Ascending aorta (tissue), 2 donors: ENCODE results near the gene GRIA1. TPM values are rescaled to one million over a fixed set of nuclear protein-coding genes. Genes with fewer than 3 reads are reported as not detected.

Experiments used
- DNase-seq, 2 donors: peaks; one replicate each; pipeline ENCODE4 v3.0.0-alpha.2; 2019; ENCODE audit warnings: low spot score in 2 of 2
- H3K27ac ChIP-seq, 2 donors: fragments of 200-600 bp; sonication (generic); one replicate each; pipeline ENCODE4 v1.5.1; 2016 to 2017; ENCODE audit warnings: mild to moderate bottlenecking in 1 of 2
- H3K27me3 ChIP-seq: fragments of 200-600 bp; sonication (generic); one replicate; pipeline ENCODE4 v1.5.1; 2017
- H3K36me3 ChIP-seq, 2 donors: fragments of 200-600 bp; sonication (generic); one replicate each; pipeline ENCODE4 v1.5.1; 2016
- H3K4me1 ChIP-seq, 2 donors: fragments of 200-600 bp; sonication (generic); one replicate each; pipeline ENCODE4 v1.5.1; 2016 to 2017; ENCODE audit warnings: mild to moderate bottlenecking in 1 of 2
- H3K4me3 ChIP-seq, 2 donors: fragments of 200-600 bp; sonication (generic); one replicate each; pipeline ENCODE4 v1.5.1; 2016 to 2017; ENCODE audit warnings: mild to moderate bottlenecking in 1 of 2
- H3K9me3 ChIP-seq, 2 donors: fragments of 200-600 bp; sonication (generic); one replicate each; pipeline ENCODE4 v1.5.1; 2016
- CTCF ChIP-seq, 3 experiments: fragments of 200-600 bp in 2 of 3; fragments of 450-650 bp in 1 of 3; sonication (generic) in 2 of 3; IDR thresholded peaks; one replicate each; pipeline ENCODE4 v1.5.1; 2016 to 2019; ENCODE audit warnings: antibody characterized with exemption in 3 of 3, mild to moderate bottlenecking in 1 of 3, moderate library complexity in 1 of 3
- intact Hi-C: fragments of 100-400 bp; cut with DNase I; formaldehyde crosslinking; loops from one replicate; pipeline ENCODE4 v1.15.1; 2023
- total RNA-seq: library from RNA; depleted of rRNA; stranded (reverse); fragments of >200 nt; gene quantifications from one replicate; pipeline ENCODE4 v1.1.0, GENCODE V29; 2016

The GRIA1 gene
- total RNA-seq, 1 donor from 2014 or later: 7.0 TPM

- Histone ChIP-seq H3K4me3 (no peak overlapping the region), H3K27ac (no peak overlapping the region), H3K9me3 (no peaks in the 10 kb centered on the region), H3K4me1 (no peaks in the 10 kb centered on the region), H3K27me3 (no peaks in the 10 kb centered on the region), H3K36me3 (no peaks in the 10 kb centered on the region)
- intact Hi-C loops: no loop called here
- TF ChIP-seq CTCF (IDR thresholded peaks at IDR 0.05): no peak
- DNase-seq: no peak
Observed at GRCh38 chr5:153704110-153704509, 213.6 kb downstream of the GRIA1 start.

- no peak for DNase-seq
- Histone ChIP-seq H3K27me3 (no peaks in the 10 kb centered on the region), H3K4me3 (no peak overlapping the region), H3K36me3 (no peaks in the 10 kb centered on the region), H3K4me1 (no peaks in the 10 kb centered on the region), H3K9me3 (no peaks in the 10 kb centered on the region), H3K27ac (no peak overlapping the region)
- TF ChIP-seq CTCF (IDR thresholded peaks at IDR 0.05): no peak
- intact Hi-C loops: no loop called here
Observed at GRCh38 chr5:153707626-153708025, 217.2 kb downstream of the GRIA1 start.

GRCh38 chr5:153711755-153712154, 221.3 kb downstream of the GRIA1 start:
- TF ChIP-seq CTCF (IDR thresholded peaks at IDR 0.05): no peak
- Histone ChIP-seq H3K27me3 (no peaks in the 10 kb centered on the region), H3K4me3 (no peak overlapping the region), H3K27ac (no peak overlapping the region), H3K9me3 (no peaks in the 10 kb centered on the region), H3K4me1 (no peaks in the 10 kb centered on the region), H3K36me3 (no peaks in the 10 kb centered on the region)
- intact Hi-C loops: no loop called here
- DNase-seq: no peak

- no peaks in the 10 kb centered on the region for H3K4me1 ChIP-seq
- no peak for DNase-seq
- intact Hi-C loops: no loop called here
- H3K27me3 ChIP-seq: no peaks in the 10 kb centered on the region
- TF ChIP-seq CTCF (IDR thresholded peaks at IDR 0.05): no peak
- no peaks in the 10 kb centered on the region for H3K36me3 ChIP-seq
- H3K9me3 ChIP-seq: no peaks in the 10 kb centered on the region
- no peak overlapping the region for H3K4me3 ChIP-seq
- H3K27ac ChIP-seq: no peak overlapping the region
Observed at GRCh38 chr5:153712946-153713345, 222.5 kb downstream of the GRIA1 start.

- Histone ChIP-seq H3K4me3 (no peak overlapping the region), H3K36me3 (no peaks in the 10 kb centered on the region), H3K9me3 (no peaks in the 10 kb centered on the region), H3K27ac (no peak overlapping the region), H3K4me1 (peaks cover under 1 to 4% of the 10 kb centered on the region in 2 donors), H3K27me3 (no peaks in the 10 kb centered on the region)
- TF ChIP-seq CTCF (IDR thresholded peaks at IDR 0.05): no peak
- intact Hi-C loops: no loop called here
- DNase-seq: no peak
Observed at GRCh38 chr5:153713943-153714342, 223.5 kb downstream of the GRIA1 start.

- H3K9me3 ChIP-seq: no peaks in the 10 kb centered on the region
- H3K4me3 ChIP-seq: no peak overlapping the region
- no peak for DNase-seq
- H3K36me3 ChIP-seq: no peaks in the 10 kb centered on the region
- H3K27ac ChIP-seq: no peak overlapping the region
- H3K4me1 ChIP-seq: peaks cover 5 to 6% of the 10 kb centered on the region in 2 donors
- no peaks in the 10 kb centered on the region for H3K27me3 ChIP-seq
- TF ChIP-seq CTCF (IDR thresholded peaks at IDR 0.05): no peak
- intact Hi-C loops: no loop called here
Observed at GRCh38 chr5:153714798-153715197, 224.3 kb downstream of the GRIA1 start.
